Fibroblast of lung (primary cell): ENCODE results near the gene CFAP57.

Experiments
- EZH2 ChIP-seq: IDR thresholded peaks from 2 replicates; pipeline ENCODE4 v1.5.1; 2012; ENCODE audit warnings: low read length, control low read depth, mild to moderate bottlenecking; ENCODE audit errors: missing control alignments
- TF ChIP-seq, protein P1 (sequence below), 2 donors: IDR thresholded peaks in 1 of 2; conservative IDR thresholded peaks in 1 of 2; 1 replicate in 1 of 2; 2 replicates in 1 of 2; pipeline ENCODE4 v1.5.1; 2011 to 2012; ENCODE audit warnings: low read length in 2 of 2, control low read depth in 1 of 2, inconsistent platforms in 1 of 2, low read depth in 1 of 2, mild to moderate bottlenecking in 1 of 2

DNA sequence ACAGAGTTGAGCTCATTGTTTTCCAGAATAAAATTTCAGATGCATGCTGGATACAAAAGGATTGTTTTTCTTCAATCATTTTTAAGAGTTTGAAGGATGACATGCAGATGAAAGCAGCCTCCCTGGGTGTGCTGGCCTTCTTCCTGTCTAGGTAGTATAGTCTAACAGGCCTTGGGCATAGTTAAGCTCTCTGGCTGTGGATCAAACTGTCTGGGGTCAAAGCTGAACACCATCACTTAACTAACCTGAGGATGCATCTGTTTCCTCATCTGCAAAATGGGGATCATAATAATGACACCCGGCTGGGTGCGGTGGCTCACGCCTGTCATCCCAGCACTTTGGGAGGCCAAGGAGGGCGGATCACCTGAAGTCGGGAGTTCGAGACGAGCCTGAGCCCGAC lies 122.6 kb downstream of the CFAP57 start:
- TF ChIP-seq, protein P1, sequence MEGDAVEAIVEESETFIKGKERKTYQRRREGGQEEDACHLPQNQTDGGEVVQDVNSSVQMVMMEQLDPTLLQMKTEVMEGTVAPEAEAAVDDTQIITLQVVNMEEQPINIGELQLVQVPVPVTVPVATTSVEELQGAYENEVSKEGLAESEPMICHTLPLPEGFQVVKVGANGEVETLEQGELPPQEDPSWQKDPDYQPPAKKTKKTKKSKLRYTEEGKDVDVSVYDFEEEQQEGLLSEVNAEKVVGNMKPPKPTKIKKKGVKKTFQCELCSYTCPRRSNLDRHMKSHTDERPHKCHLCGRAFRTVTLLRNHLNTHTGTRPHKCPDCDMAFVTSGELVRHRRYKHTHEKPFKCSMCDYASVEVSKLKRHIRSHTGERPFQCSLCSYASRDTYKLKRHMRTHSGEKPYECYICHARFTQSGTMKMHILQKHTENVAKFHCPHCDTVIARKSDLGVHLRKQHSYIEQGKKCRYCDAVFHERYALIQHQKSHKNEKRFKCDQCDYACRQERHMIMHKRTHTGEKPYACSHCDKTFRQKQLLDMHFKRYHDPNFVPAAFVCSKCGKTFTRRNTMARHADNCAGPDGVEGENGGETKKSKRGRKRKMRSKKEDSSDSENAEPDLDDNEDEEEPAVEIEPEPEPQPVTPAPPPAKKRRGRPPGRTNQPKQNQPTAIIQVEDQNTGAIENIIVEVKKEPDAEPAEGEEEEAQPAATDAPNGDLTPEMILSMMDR (conservative IDR thresholded peaks at IDR 0.05 in 1 of 2, IDR thresholded peaks at IDR 0.05 in 1 of 2; ENCODE audit: low read depth in 1 of 2, low read length in 2 of 2), result no peak
- no peak for TF ChIP-seq EZH2
